GM21576 (cell line): ENCODE data around the gene OR4N5.

Experiments used
- ATAC-seq: cut with Tn5 transposase; IDR thresholded peaks from one replicate; pipeline ENCODE4 v1.9.1; 2021; ENCODE audit warnings: mild to moderate bottlenecking, moderate library complexity; ENCODE audit not compliant: unreplicated experiment

Gene OR4N5

DNA sequence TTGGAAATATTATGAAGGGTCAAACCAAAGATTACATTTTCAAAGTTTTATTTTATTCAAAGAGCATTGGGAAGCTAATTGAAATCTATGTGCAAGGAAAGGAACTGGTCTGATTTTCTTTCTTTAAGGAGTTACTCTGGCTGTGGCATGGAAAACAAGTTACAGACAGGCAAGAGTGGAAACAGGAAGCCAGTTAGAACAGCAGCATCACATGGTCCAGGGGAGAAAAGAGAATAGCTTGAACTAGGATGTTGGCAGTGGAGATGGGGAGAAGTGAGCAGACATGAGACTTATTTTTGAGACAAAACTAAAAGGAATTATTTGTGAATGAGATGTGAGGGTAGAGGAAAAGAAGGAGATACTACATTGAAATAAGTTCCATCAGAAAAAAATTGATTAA is 55.5 kb downstream of the OR4N5 start:
- no peak for ATAC-seq
